Left lung (tissue), 10 donors: ENCODE results near the gene NFIL3. TPM values are rescaled to one million over a fixed set of nuclear protein-coding genes. Genes with fewer than 3 reads are reported as not detected.

Experiments used
- ATAC-seq: fragments of 200-7000 bp; cut with Tn5 transposase; one replicate; pipeline ENCODE4 v1.9.1; 2020; ENCODE audit warnings: moderate library complexity
- DNase-seq, 4 donors: peaks; one replicate each; pipeline ENCODE4 v3.0.0-alpha.2; 2013 to 2020
- H3K27ac ChIP-seq, 2 donors: fragments of 200-600 bp; sonication (generic) in 1 of 2; one replicate each; pipeline versions ENCODE4 v1.5.0 to v1.8.0; 2020 to 2021
- H3K27me3 ChIP-seq, 2 donors: fragments of 200-600 bp; sonication (generic) in 1 of 2; one replicate each; pipeline versions ENCODE4 v1.5.0 to v1.8.0; 2020 to 2021
- H3K36me3 ChIP-seq, 2 donors: fragments of 200-600 bp; sonication (generic) in 1 of 2; one replicate each; pipeline versions ENCODE4 v1.5.0 to v1.8.0; 2020 to 2021
- H3K4me1 ChIP-seq, 2 donors: fragments of 200-600 bp; one replicate each; pipeline ENCODE4 v1.8.0; 2021
- H3K4me3 ChIP-seq, 2 donors: fragments of 200-600 bp; sonication (generic) in 1 of 2; one replicate each; pipeline versions ENCODE4 v1.5.0 to v1.8.0; 2020 to 2021; ENCODE audit warnings: mild to moderate bottlenecking in 1 of 2
- H3K9me3 ChIP-seq, 2 donors: fragments of 200-600 bp; sonication (generic) in 1 of 2; one replicate each; pipeline versions ENCODE4 v1.5.0 to v1.8.0; 2020 to 2021
- CTCF ChIP-seq, 2 donors: fragments of 200-600 bp; sonication (generic) in 1 of 2; IDR thresholded peaks; one replicate each; pipeline versions ENCODE4 v1.5.0 to v1.8.0; 2021; ENCODE audit warnings: antibody characterized with exemption in 2 of 2
- intact Hi-C, 2 donors: fragments of 100-400 bp; cut with DNase I; formaldehyde crosslinking; loops; one replicate each; pipeline versions ENCODE4 v1.11.2 to v1.14.2; 2022
- polyA plus RNA-seq, 6 donors: library from polyadenylated mRNA; unstranded; fragments of 120-200 nt; gene quantifications; one replicate each; pipeline ENCODE4 v1.2.1, GENCODE V29; 2013; ENCODE audit not compliant: insufficient read length in 6 of 6
- total RNA-seq, 2 donors: library from RNA; stranded (reverse); fragmentation: NEBNext Ultra II Directional; extraction: Animal tissue kit (Norgen Biotek cat#: 25700); gene quantifications; one replicate each; pipeline ENCODE4 v1.2.1, GENCODE V29; 2021
- donor health status: DM: no; HTN: yes; CAD: no.
- donor health status: DM: no; HTN: no; CAD: no.

NFIL3 gene
- total and polyA plus RNA-seq, 8 donors, result 27.8 to 52.8 (median 44.0) TPM

GRCh38 chr9:91452844-91453243, 29.2 kb upstream of the NFIL3 start:
- Histone ChIP-seq H3K36me3 (no peaks in the 10 kb centered on the region), H3K27me3 (no peaks in the 10 kb centered on the region), H3K27ac (no peak overlapping the region), H3K4me1 (no peaks in the 10 kb centered on the region), H3K4me3 (no peak overlapping the region), H3K9me3 (no peaks in the 10 kb centered on the region)
- ATAC-seq (no peak), DNase-seq (no peak)
- intact Hi-C loops, result no loop called here
- TF ChIP-seq CTCF (IDR thresholded peaks at IDR 0.05), result no peak

GRCh38 chr9:91451431-91452270, 28.0 kb upstream of the NFIL3 start:
- Histone ChIP-seq H3K4me3 (no peak overlapping the region), H3K27me3 (no peaks in the 10 kb centered on the region), H3K9me3 (no peaks in the 10 kb centered on the region), H3K27ac (no peak overlapping the region), H3K4me1 (no peaks in the 10 kb centered on the region), H3K36me3 (no peaks in the 10 kb centered on the region)
- TF ChIP-seq CTCF (IDR thresholded peaks at IDR 0.05), result no peak
- no peak for DNase-seq
- intact Hi-C loops, result no loop called here
- ATAC-seq, result no peak

- Histone ChIP-seq H3K27me3 (peaks cover 0 to 8% of the 10 kb centered on the region in 2 donors), H3K4me3 (no peak overlapping the region), H3K36me3 (no peaks in the 10 kb centered on the region), H3K4me1 (no peaks in the 10 kb centered on the region), H3K9me3 (peaks cover 0 to 15% of the 10 kb centered on the region in 2 donors), H3K27ac (no peak overlapping the region)
- TF ChIP-seq CTCF (IDR thresholded peaks at IDR 0.05), result no peak
- ATAC-seq (no peak), DNase-seq (no peak)
- intact Hi-C loops, result no loop called here
Measured at GRCh38 chr9:91445135-91445534, 21.5 kb upstream of the NFIL3 start.

GRCh38 chr9:91443994-91444392, 20.4 kb upstream of the NFIL3 start:
- H3K27me3 ChIP-seq, result peaks cover 0 to 8% of the 10 kb centered on the region in 2 donors
- intact Hi-C loops, result no loop called here

More at GRCh38 chr9:91443994-91444392, 20.4 kb upstream of the NFIL3 start:
- no peak for TF ChIP-seq CTCF (IDR thresholded peaks at IDR 0.05)
- Histone ChIP-seq H3K27ac (no peak overlapping the region), H3K4me3 (no peak overlapping the region), H3K9me3 (peaks cover 0 to 15% of the 10 kb centered on the region in 2 donors), H3K4me1 (no peaks in the 10 kb centered on the region), H3K36me3 (no peaks in the 10 kb centered on the region)
- no peak for DNase-seq
- no peak for ATAC-seq
